ENCODE results near the gene CTSG. TPM values are rescaled to one million over a fixed set of nuclear protein-coding genes. Genes with fewer than 3 reads are reported as not detected.

Gene CTSG
- total RNA-seq, 1 experiment from 2014 or later = not detected

- Mint-ChIP-seq H3K36me3 (ENCODE audit: insufficient read depth in 1 of 3, low read depth in 3 of 3) (peaks cover 0 to 39% (median 0%) of the 10 kb centered on the region in 3 experiments; a peak in 2 of 7 replicates), H3K27me3 (ENCODE audit: low read depth) (peaks cover 3% of the 10 kb centered on the region), H3K4me3 (no peak overlapping the region), H3K27ac (no peak overlapping the region), H3K9me3 (peaks cover 0 to 76% of the 10 kb centered on the region in 2 experiments; a peak in 2 of 5 replicates), H3K4me1 (no peaks in the 10 kb centered on the region)
- H2BK20ac ChIP-seq (ENCODE audit: low read depth, low read length, poor library complexity, severe bottlenecking) = no peak overlapping the region
- no peak overlapping the region for H2BK12ac ChIP-seq (ENCODE audit: insufficient read length, low read depth, low read length)
- WGBS (ENCODE audit: extremely low coverage, insufficient read length, low lambda C conversion rate) = no CpG with 5 or more reads among the region's 5 CpGs
- no peak overlapping the region for H2BK15ac ChIP-seq (ENCODE audit: low read depth, low read length)
- H4K20me1 ChIP-seq (ENCODE audit: control insufficient read depth, insufficient read depth, insufficient read length) = no peaks in the 10 kb centered on the region
- no peak for DNase-seq
- no peak overlapping the region for H3K23ac ChIP-seq (ENCODE audit: insufficient read length, low read depth, low read length)
- TF ChIP-seq, protein P1, sequence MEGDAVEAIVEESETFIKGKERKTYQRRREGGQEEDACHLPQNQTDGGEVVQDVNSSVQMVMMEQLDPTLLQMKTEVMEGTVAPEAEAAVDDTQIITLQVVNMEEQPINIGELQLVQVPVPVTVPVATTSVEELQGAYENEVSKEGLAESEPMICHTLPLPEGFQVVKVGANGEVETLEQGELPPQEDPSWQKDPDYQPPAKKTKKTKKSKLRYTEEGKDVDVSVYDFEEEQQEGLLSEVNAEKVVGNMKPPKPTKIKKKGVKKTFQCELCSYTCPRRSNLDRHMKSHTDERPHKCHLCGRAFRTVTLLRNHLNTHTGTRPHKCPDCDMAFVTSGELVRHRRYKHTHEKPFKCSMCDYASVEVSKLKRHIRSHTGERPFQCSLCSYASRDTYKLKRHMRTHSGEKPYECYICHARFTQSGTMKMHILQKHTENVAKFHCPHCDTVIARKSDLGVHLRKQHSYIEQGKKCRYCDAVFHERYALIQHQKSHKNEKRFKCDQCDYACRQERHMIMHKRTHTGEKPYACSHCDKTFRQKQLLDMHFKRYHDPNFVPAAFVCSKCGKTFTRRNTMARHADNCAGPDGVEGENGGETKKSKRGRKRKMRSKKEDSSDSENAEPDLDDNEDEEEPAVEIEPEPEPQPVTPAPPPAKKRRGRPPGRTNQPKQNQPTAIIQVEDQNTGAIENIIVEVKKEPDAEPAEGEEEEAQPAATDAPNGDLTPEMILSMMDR (conservative IDR thresholded peaks at IDR 0.05) = no peak
- H2BK120ac ChIP-seq (ENCODE audit: low read depth, low read length, poor library complexity, severe bottlenecking) = no peak overlapping the region
- H3K56ac ChIP-seq (ENCODE audit: insufficient read length, low read depth, low read length) = no peak overlapping the region
- H4K91ac ChIP-seq (ENCODE audit: insufficient read length, low read depth, low read length) = no peak overlapping the region
- no peak overlapping the region for H3K27ac ChIP-seq (ENCODE audit: insufficient read length, low read depth, low read length)
- 0 out of 2 replicates have a peak, but pooled peaks cover 3% of the 10 kb centered on the region for H3K4me1 ChIP-seq (ENCODE audit: insufficient read depth, low read length)
- no peak overlapping the region for H3K9ac ChIP-seq (ENCODE audit: extremely low read depth, insufficient read length, low read length)
- no peak overlapping the region for H2AFZ ChIP-seq (ENCODE audit: low read length)
- H4K8ac ChIP-seq (replicated peaks; ENCODE audit: insufficient read length, low read depth, low read length) = no peak overlapping the region
- H3K79me2 ChIP-seq (ENCODE audit: insufficient read depth, low read length) = no peaks in the 10 kb centered on the region
- H3K79me1 ChIP-seq (ENCODE audit: insufficient read depth, low read depth, low read length, poor library complexity, severe bottlenecking) = no peaks in the 10 kb centered on the region
- no peaks in the 10 kb centered on the region for H3K27me3 ChIP-seq (ENCODE audit: insufficient read depth, low read length)
- H3T11ph ChIP-seq (ENCODE audit: low read length) = no peak overlapping the region
- H3K4ac ChIP-seq (ENCODE audit: low read depth, low read length) = no peak overlapping the region
- H3K14ac ChIP-seq (ENCODE audit: insufficient read depth, low read length) = no peak overlapping the region
- no peak overlapping the region for H4K5ac ChIP-seq (ENCODE audit: insufficient read length, low read depth, low read length)
- no peak overlapping the region for H2AK5ac ChIP-seq (ENCODE audit: insufficient read length, low read length)
- H3K9me3 ChIP-seq (ENCODE audit: control insufficient read depth, low read depth, low read length) = no peaks in the 10 kb centered on the region
- H3K23me2 ChIP-seq (ENCODE audit: insufficient read length, low read depth, low read length, poor library complexity, severe bottlenecking) = peaks cover 3% of the 10 kb centered on the region
- no peak overlapping the region for H3K18ac ChIP-seq (ENCODE audit: insufficient read length, low read depth, low read length)
- no peak overlapping the region for H2BK5ac ChIP-seq (ENCODE audit: insufficient read length, low read length)
- no peak overlapping the region for H3K4me2 ChIP-seq (ENCODE audit: insufficient read depth, insufficient read length, low read length)
These were observed 721 bp upstream of the CTSG start for GRCh38 chr14:24576771-24577170.

All from H9 (cell line).